Esophagus muscularis mucosa (tissue), 4 donors: ENCODE results near the gene OSBP2.

Experiments used
- CTCF ChIP-seq, 3 experiments: fragments of 200-600 bp in 2 of 3; fragments of 450-650 bp in 1 of 3; sonication (generic) in 2 of 3; IDR thresholded peaks; one replicate each; pipeline ENCODE4 v1.5.1; 2017 to 2019; ENCODE audit warnings: antibody characterized with exemption in 3 of 3, mild to moderate bottlenecking in 2 of 3, moderate library complexity in 1 of 3
- EP300 ChIP-seq: sonication (generic); formaldehyde crosslinking; IDR thresholded peaks from one replicate; pipeline ENCODE4 v1.6.1; 2017; ENCODE audit warnings: antibody characterized with exemption
- POLR2A ChIP-seq: fragments of 450-650 bp; IDR thresholded peaks from one replicate; pipeline ENCODE4 v1.6.1; 2017; ENCODE audit warnings: antibody characterized with exemption, moderate library complexity, mild to moderate bottlenecking, low read depth
- POLR2AphosphoS5 ChIP-seq, 2 donors: sonication (generic); formaldehyde crosslinking; IDR thresholded peaks; one replicate each; pipeline ENCODE4 v1.6.1; 2017; ENCODE audit warnings: antibody characterized with exemption in 2 of 2

DNA sequence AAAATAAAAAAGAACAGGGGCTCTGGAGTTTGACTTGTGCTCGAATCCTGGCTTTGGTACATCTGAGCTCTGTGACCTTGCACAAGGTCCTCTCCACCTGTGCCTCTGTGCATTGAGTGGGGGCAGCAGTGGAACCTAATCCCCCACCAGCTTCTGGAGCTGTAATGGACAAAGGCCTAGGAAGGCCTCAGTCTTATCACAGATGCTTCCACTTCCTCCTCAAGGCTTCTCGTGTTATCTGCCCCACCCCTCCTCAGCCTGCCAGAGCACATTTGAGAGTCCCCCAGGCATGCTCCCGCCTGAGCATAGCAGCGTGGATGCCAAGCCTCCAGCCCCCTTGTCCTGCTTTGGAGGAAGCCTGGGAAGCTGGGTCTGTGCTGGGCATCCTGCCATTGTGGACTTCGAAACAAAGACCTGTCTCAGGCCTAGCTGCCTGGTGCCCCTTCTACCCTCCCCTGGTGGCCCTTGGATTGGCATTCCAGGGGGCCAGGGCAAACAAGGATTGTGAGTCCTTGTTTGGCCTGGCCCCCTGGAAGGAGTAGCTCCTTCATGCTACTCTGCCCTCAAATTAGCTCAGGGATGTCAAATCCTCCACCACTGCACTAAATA, 44.1 kb upstream of the OSBP2 start:
- no peak for TF ChIP-seq CTCF (IDR thresholded peaks at IDR 0.05)
- no peak for TF ChIP-seq POLR2A
- TF ChIP-seq POLR2AphosphoS5 (IDR thresholded peaks at IDR 0.05), result no peak
- TF ChIP-seq EP300, result no peak
